SK-N-SH treated with all-trans-retinoic acid at 6 μM for 48 hours (cell line): Measurements from ENCODE around the gene SORCS2.

ENCODE experiments used
- ATAC-seq: fragments of 200-7000 bp; cut with Tn5 transposase; 3 replicates; pipeline ENCODE4 v1.9.1; 2020; ENCODE audit warnings: mild to moderate bottlenecking, moderate library complexity
- ARNTL ChIP-seq: fragments of 450-650 bp; formaldehyde crosslinking; IDR thresholded peaks from 2 replicates; pipeline ENCODE4 v1.5.0; 2020; ENCODE audit warnings: low read depth, mild to moderate bottlenecking, moderate library complexity, borderline replicate concordance
- BACH2 ChIP-seq: fragments of 250-450 bp; sonication (Bioruptor Pico); IDR thresholded peaks from 2 replicates; pipeline ENCODE4 v1.9.0; 2021; ENCODE audit warnings: mild to moderate bottlenecking, borderline replicate concordance
- CREB5 ChIP-seq: fragments of 250-450 bp; sonication (Bioruptor Pico); IDR thresholded peaks from 2 replicates; pipeline ENCODE4 v1.5.1; 2020; ENCODE audit warnings: low read depth, mild to moderate bottlenecking, moderate library complexity
- CSDC2 ChIP-seq: fragments of 250-450 bp; sonication (Bioruptor Pico); IDR thresholded peaks from 2 replicates; pipeline ENCODE4 v1.5.0; 2020; ENCODE audit warnings: mild to moderate bottlenecking, moderate library complexity
- CSRNP3 ChIP-seq: fragments of 250-450 bp; sonication (Bioruptor Pico); IDR thresholded peaks from 2 replicates; pipeline ENCODE4 v1.5.1; 2021; ENCODE audit warnings: mild to moderate bottlenecking, moderate library complexity
- ESRRG ChIP-seq: fragments of 250-450 bp; sonication (Bioruptor Pico); IDR thresholded peaks from 2 replicates; pipeline ENCODE4 v1.6.1; 2021; ENCODE audit warnings: mild to moderate bottlenecking
- GLIS3 ChIP-seq: fragments of 250-450 bp; sonication (Bioruptor Pico); IDR thresholded peaks from 2 replicates; pipeline ENCODE4 v1.5.0; 2020; ENCODE audit warnings: mild to moderate bottlenecking, moderate library complexity
- ISL1 ChIP-seq: fragments of 250-450 bp; sonication (Bioruptor Pico); IDR thresholded peaks from 2 replicates; pipeline ENCODE4 v2.1.2; 2022; ENCODE audit warnings: mild to moderate bottlenecking, moderate library complexity
- OSR1 ChIP-seq: fragments of 250-450 bp; sonication (Bioruptor Pico); IDR thresholded peaks from 2 replicates; pipeline ENCODE4 v1.8.0; 2022; ENCODE audit warnings: moderate library complexity, mild to moderate bottlenecking, inconsistent platforms
- PATZ1 ChIP-seq: fragments of 250-450 bp; sonication (Bioruptor Pico); IDR thresholded peaks from 2 replicates; pipeline ENCODE4 v1.8.0; 2020; ENCODE audit warnings: mild to moderate bottlenecking, moderate library complexity, borderline replicate concordance
- POU6F1 ChIP-seq: fragments of 250-450 bp; sonication (Bioruptor Pico); IDR thresholded peaks from 2 replicates; pipeline ENCODE4 v1.8.0; 2021; ENCODE audit warnings: low read depth, mild to moderate bottlenecking, moderate library complexity, borderline replicate concordance
- PPARA ChIP-seq: fragments of 250-450 bp; sonication (Bioruptor Pico); IDR thresholded peaks from 2 replicates; pipeline ENCODE4 v1.5.0; 2020; ENCODE audit warnings: mild to moderate bottlenecking, borderline replicate concordance
- RARB ChIP-seq: fragments of 250-450 bp; sonication (Bioruptor Pico); IDR thresholded peaks from 2 replicates; pipeline ENCODE4 v1.8.0; 2021; ENCODE audit warnings: mild to moderate bottlenecking, moderate library complexity
- SNAI2 ChIP-seq: fragments of 250-450 bp; sonication (Bioruptor Pico); IDR thresholded peaks from 2 replicates; pipeline ENCODE4 v1.5.0; 2020; ENCODE audit warnings: mild to moderate bottlenecking, moderate library complexity
- TCF4 ChIP-seq: fragments of 250-450 bp; sonication (Bioruptor Pico); IDR thresholded peaks from 2 replicates; pipeline ENCODE4 v1.8.0; 2021; ENCODE audit warnings: mild to moderate bottlenecking, moderate library complexity, borderline replicate concordance
- TOX ChIP-seq: fragments of 250-450 bp; sonication (Bioruptor Pico); IDR thresholded peaks from 2 replicates; pipeline ENCODE4 v1.8.0; 2021; ENCODE audit warnings: mild to moderate bottlenecking, moderate library complexity, borderline replicate concordance
- TSHZ2 ChIP-seq: fragments of 250-450 bp; sonication (Bioruptor Pico); IDR thresholded peaks from 2 replicates; pipeline ENCODE4 v1.5.0; 2020; ENCODE audit warnings: mild to moderate bottlenecking, moderate library complexity
- ZC3H10 ChIP-seq: fragments of 250-450 bp; sonication (Bioruptor Pico); IDR thresholded peaks from 2 replicates; pipeline ENCODE4 v1.5.1; 2021; ENCODE audit warnings: mild to moderate bottlenecking, moderate library complexity
- ZFP3 ChIP-seq: fragments of 250-450 bp; sonication (Bioruptor Pico); IDR thresholded peaks from 2 replicates; pipeline ENCODE4 v1.5.0; 2020; ENCODE audit warnings: mild to moderate bottlenecking, moderate library complexity
- ZFP30 ChIP-seq: fragments of 450-650 bp; formaldehyde crosslinking; IDR thresholded peaks from 2 replicates; pipeline ENCODE4 v1.5.0; 2022; ENCODE audit warnings: mild to moderate bottlenecking, moderate library complexity
- ZNF565 ChIP-seq: fragments of 450-650 bp; formaldehyde crosslinking; conservative IDR thresholded peaks from 2 replicates; pipeline ENCODE4 v1.5.0; 2020; ENCODE audit warnings: low read depth, mild to moderate bottlenecking, moderate library complexity
- ZNF70 ChIP-seq: fragments of 450-650 bp; formaldehyde crosslinking; IDR thresholded peaks from 2 replicates; pipeline ENCODE4 v1.5.0; 2020; ENCODE audit warnings: mild to moderate bottlenecking, moderate library complexity
- ZNF8 ChIP-seq: fragments of 450-650 bp; formaldehyde crosslinking; IDR thresholded peaks from 2 replicates; pipeline ENCODE4 v1.5.0; 2020; ENCODE audit warnings: mild to moderate bottlenecking, moderate library complexity

Gene SORCS2

GRCh38 chr4:7157666-7158065 is 34.7 kb upstream of the SORCS2 start:
- no peak for ATAC-seq
- no peak for TF ChIP-seq GLIS3
- no peak for TF ChIP-seq ZNF565 (CRISPR knock-in tag)
- no peak for TF ChIP-seq TSHZ2 (CRISPR knock-in tag)
- no peak for TF ChIP-seq ARNTL
- no peak for TF ChIP-seq TOX (CRISPR knock-in tag)
- no peak for TF ChIP-seq OSR1
- TF ChIP-seq ZFP3: no peak
- no peak for TF ChIP-seq TCF4
- TF ChIP-seq ZNF8 (CRISPR knock-in tag): no peak
- no peak for TF ChIP-seq POU6F1 (CRISPR knock-in tag)
- TF ChIP-seq PATZ1 (CRISPR knock-in tag): no peak
- no peak for TF ChIP-seq RARB (CRISPR knock-in tag)
- TF ChIP-seq PPARA (CRISPR knock-in tag): no peak
- no peak for TF ChIP-seq BACH2

- no peak for ATAC-seq
- no peak for TF ChIP-seq TOX (CRISPR knock-in tag)
- no peak for TF ChIP-seq TSHZ2 (CRISPR knock-in tag)
- no peak for TF ChIP-seq ZNF565 (CRISPR knock-in tag)
- no peak for TF ChIP-seq ZFP3
- no peak for TF ChIP-seq ZNF8 (CRISPR knock-in tag)
- no peak for TF ChIP-seq GLIS3
- no peak for TF ChIP-seq ZC3H10
- TF ChIP-seq ZNF70: no peak
- no peak for TF ChIP-seq CSDC2 (CRISPR knock-in tag)
- no peak for TF ChIP-seq SNAI2 (CRISPR knock-in tag)
- no peak for TF ChIP-seq PPARA (CRISPR knock-in tag)
- TF ChIP-seq ARNTL: no peak
- no peak for TF ChIP-seq ISL1
- TF ChIP-seq ZFP30 (CRISPR knock-in tag): no peak
- TF ChIP-seq ESRRG (CRISPR knock-in tag): no peak
Measured at GRCh38 chr4:7158081-7158750, 34.1 kb upstream of the SORCS2 start.

- TF ChIP-seq CREB5 (CRISPR knock-in tag) (no peak), CSRNP3 (CRISPR knock-in tag) (no peak), ZFP3 (no peak), BACH2 (no peak), ESRRG (CRISPR knock-in tag) (no peak), TCF4 (no peak), ARNTL (no peak), GLIS3 (no peak)
- ATAC-seq: no peak
Measured at GRCh38 chr4:7158991-7159390, 33.3 kb upstream of the SORCS2 start.
